K562 (cell line): ENCODE results near the gene WDR18. TPM values are rescaled to one million over a fixed set of nuclear protein-coding genes. Genes with fewer than 3 reads are reported as not detected.

Source experiments
- BRF1 ChIP-seq: IDR thresholded peaks from 3 replicates; pipeline ENCODE4 v1.6.1; 2011; ENCODE audit warnings: borderline replicate concordance, mild to moderate bottlenecking; ENCODE audit not compliant: insufficient read length; ENCODE audit errors: extremely low read depth
- ETV5 ChIP-seq: sonication (generic); formaldehyde crosslinking; IDR thresholded peaks from 2 replicates; pipeline ENCODE4 v1.4.0; 2020; ENCODE audit warnings: low read depth, mild to moderate bottlenecking, missing genetic modification reagents
- IRF2 ChIP-seq: sonication (generic); formaldehyde crosslinking; IDR thresholded peaks from 2 replicates; pipeline ENCODE4 v1.8.1; 2022; ENCODE audit warnings: mild to moderate bottlenecking, missing genetic modification reagents
- NBN ChIP-seq: fragments of 450-650 bp; IDR thresholded peaks from 2 replicates; pipeline ENCODE4 v1.6.1; 2016; ENCODE audit warnings: low read depth, mild to moderate bottlenecking
- SMARCA4 ChIP-seq: fragments of 450-650 bp; IDR thresholded peaks from 2 replicates; pipeline ENCODE4 v1.6.1; 2016
- TAF9B ChIP-seq: fragments of 450-650 bp; IDR thresholded peaks from 2 replicates; pipeline ENCODE4 v1.6.1; 2018; ENCODE audit warnings: mild to moderate bottlenecking; ENCODE audit not compliant: partially characterized antibody
- polyA plus RNA-seq, 8 experiments: library from polyadenylated mRNA; depleted of rRNA in 4 of 8; stranded (reverse) in 5 of 8; unstranded in 3 of 8; fragments of >200 nt; fragmentation: Nextera tagmentation in 2 of 8; fragmentation: Illumina TruSeq in 1 of 8; extraction: Ambion mirVana in 2 of 8; extraction: Trizol in 1 of 8; gene quantifications; 2 replicates each; pipeline versions ENCODE4 v1.2.1 to v1.2.3, GENCODE V29; 2011 to 2014; ENCODE audit warnings: inconsistent platforms in 1 of 8, missing spikeins in 1 of 8
- total RNA-seq, 7 experiments: library from RNA; depleted of rRNA in 6 of 7; stranded (reverse); fragments of >200 nt in 6 of 7; fragmentation: Illumina TruSeq in 2 of 7; extraction: Trizol in 2 of 7; gene quantifications; 2 replicates each; pipeline versions ENCODE4 v1.2.1 to v1.2.3, GENCODE V29; 2011 to 2021; ENCODE audit warnings: low replicate concordance in 1 of 7
- TF ChIP-seq, protein P1 (sequence below): fragments of 250-450 bp; sonication (Bioruptor Pico); IDR thresholded peaks from 2 replicates; pipeline ENCODE4 v1.5.0; 2020; ENCODE audit warnings: mild to moderate bottlenecking
- TF ChIP-seq, protein P2 (sequence below): sonication (generic); formaldehyde crosslinking; IDR thresholded peaks from 2 replicates; pipeline ENCODE4 v1.8.1; 2023; ENCODE audit warnings: mild to moderate bottlenecking, missing genetic modification reagents
- TF ChIP-seq, protein P3 (sequence below): fragments of 450-650 bp; IDR thresholded peaks from 2 replicates; pipeline ENCODE4 v1.7.1; 2018; ENCODE audit warnings: mild to moderate bottlenecking, low read depth; ENCODE audit not compliant: partially characterized antibody
- TF ChIP-seq, protein P4 (sequence below), 2 experiments: fragments of 450-650 bp; formaldehyde crosslinking in 1 of 2; IDR thresholded peaks; 2 replicates each; pipeline versions ENCODE4 v1.4.0 to v1.6.1; 2014 to 2020; ENCODE audit warnings: mild to moderate bottlenecking in 2 of 2, borderline replicate concordance in 1 of 2, low read depth in 1 of 2

WDR18 gene
- total and polyA plus RNA-seq, 9 of the 15 experiments (the other 6 are each of a cell fraction or from before 2014, with no cell fraction given) = 0.65 to 181 (median 30.1) TPM

DNA sequence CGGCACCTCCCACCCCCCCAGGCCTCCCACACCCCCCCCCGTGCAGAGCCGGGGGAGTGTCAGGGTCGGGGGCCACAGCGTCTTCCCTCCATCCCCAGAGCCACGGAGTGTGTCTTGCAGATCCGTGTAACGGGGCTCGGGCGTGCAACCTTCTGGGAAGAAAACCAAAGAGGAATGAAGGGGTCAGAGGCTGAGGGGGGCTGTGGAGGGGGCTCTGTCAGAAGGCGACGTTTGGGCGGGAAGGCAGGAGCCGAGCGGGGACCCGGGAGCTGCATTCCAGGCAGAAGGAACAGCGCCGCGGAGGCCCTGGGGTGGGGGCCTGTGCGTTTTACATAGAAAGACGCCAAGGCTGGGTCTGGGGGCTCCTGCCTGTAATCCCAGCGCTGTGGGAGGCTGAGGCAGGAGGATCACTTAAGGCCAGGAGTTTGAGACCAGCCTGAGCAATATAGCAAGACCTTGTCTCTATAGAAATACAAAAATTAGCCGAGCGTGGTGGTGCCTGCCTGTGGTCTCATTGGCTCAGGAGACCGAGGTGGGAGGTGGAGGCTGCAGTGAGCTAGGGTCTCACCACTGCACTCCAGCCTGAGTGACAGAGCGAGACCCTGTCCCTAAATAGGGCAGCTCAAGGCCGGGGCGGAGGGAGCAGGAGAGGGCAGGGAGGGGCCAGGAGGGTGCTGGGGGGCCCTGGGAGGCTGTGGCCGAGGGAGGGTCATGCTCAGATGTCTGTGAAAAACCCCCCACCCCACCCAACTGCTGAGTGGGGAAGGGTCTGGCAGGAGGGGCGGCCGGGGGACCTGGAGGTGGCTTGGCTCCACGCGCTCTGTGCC, 30.5 kb upstream of the WDR18 start (continued):
- TF ChIP-seq, protein P1, sequence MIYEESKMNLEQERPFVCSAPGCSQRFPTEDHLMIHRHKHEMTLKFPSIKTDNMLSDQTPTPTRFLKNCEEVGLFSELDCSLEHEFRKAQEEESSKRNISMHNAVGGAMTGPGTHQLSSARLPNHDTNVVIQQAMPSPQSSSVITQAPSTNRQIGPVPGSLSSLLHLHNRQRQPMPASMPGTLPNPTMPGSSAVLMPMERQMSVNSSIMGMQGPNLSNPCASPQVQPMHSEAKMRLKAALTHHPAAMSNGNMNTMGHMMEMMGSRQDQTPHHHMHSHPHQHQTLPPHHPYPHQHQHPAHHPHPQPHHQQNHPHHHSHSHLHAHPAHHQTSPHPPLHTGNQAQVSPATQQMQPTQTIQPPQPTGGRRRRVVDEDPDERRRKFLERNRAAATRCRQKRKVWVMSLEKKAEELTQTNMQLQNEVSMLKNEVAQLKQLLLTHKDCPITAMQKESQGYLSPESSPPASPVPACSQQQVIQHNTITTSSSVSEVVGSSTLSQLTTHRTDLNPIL (CRISPR knock-in tag) = no peak
- TF ChIP-seq IRF2 (CRISPR knock-in tag) = no peak
- TF ChIP-seq, protein P2, sequence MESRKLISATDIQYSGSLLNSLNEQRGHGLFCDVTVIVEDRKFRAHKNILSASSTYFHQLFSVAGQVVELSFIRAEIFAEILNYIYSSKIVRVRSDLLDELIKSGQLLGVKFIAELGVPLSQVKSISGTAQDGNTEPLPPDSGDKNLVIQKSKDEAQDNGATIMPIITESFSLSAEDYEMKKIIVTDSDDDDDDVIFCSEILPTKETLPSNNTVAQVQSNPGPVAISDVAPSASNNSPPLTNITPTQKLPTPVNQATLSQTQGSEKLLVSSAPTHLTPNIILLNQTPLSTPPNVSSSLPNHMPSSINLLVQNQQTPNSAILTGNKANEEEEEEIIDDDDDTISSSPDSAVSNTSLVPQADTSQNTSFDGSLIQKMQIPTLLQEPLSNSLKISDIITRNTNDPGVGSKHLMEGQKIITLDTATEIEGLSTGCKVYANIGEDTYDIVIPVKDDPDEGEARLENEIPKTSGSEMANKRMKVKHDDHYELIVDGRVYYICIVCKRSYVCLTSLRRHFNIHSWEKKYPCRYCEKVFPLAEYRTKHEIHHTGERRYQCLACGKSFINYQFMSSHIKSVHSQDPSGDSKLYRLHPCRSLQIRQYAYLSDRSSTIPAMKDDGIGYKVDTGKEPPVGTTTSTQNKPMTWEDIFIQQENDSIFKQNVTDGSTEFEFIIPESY (CRISPR knock-in tag) = no peak
- 0 out of 2 replicates have a peak, but pooled peaks have one; percentile 26 for TF ChIP-seq ETV5
- TF ChIP-seq TAF9B = no peak
- TF ChIP-seq, protein P3, sequence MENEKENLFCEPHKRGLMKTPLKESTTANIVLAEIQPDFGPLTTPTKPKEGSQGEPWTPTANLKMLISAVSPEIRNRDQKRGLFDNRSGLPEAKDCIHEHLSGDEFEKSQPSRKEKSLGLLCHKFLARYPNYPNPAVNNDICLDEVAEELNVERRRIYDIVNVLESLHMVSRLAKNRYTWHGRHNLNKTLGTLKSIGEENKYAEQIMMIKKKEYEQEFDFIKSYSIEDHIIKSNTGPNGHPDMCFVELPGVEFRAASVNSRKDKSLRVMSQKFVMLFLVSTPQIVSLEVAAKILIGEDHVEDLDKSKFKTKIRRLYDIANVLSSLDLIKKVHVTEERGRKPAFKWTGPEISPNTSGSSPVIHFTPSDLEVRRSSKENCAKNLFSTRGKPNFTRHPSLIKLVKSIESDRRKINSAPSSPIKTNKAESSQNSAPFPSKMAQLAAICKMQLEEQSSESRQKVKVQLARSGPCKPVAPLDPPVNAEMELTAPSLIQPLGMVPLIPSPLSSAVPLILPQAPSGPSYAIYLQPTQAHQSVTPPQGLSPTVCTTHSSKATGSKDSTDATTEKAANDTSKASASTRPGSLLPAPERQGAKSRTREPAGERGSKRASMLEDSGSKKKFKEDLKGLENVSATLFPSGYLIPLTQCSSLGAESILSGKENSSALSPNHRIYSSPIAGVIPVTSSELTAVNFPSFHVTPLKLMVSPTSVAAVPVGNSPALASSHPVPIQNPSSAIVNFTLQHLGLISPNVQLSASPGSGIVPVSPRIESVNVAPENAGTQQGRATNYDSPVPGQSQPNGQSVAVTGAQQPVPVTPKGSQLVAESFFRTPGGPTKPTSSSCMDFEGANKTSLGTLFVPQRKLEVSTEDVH = no peak
- TF ChIP-seq BRF1 = no peak
- TF ChIP-seq, protein P4, sequence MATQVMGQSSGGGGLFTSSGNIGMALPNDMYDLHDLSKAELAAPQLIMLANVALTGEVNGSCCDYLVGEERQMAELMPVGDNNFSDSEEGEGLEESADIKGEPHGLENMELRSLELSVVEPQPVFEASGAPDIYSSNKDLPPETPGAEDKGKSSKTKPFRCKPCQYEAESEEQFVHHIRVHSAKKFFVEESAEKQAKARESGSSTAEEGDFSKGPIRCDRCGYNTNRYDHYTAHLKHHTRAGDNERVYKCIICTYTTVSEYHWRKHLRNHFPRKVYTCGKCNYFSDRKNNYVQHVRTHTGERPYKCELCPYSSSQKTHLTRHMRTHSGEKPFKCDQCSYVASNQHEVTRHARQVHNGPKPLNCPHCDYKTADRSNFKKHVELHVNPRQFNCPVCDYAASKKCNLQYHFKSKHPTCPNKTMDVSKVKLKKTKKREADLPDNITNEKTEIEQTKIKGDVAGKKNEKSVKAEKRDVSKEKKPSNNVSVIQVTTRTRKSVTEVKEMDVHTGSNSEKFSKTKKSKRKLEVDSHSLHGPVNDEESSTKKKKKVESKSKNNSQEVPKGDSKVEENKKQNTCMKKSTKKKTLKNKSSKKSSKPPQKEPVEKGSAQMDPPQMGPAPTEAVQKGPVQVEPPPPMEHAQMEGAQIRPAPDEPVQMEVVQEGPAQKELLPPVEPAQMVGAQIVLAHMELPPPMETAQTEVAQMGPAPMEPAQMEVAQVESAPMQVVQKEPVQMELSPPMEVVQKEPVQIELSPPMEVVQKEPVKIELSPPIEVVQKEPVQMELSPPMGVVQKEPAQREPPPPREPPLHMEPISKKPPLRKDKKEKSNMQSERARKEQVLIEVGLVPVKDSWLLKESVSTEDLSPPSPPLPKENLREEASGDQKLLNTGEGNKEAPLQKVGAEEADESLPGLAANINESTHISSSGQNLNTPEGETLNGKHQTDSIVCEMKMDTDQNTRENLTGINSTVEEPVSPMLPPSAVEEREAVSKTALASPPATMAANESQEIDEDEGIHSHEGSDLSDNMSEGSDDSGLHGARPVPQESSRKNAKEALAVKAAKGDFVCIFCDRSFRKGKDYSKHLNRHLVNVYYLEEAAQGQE (IDR thresholded peaks at IDR 0.05; ENCODE audit: borderline replicate concordance) = no peak
- TF ChIP-seq, protein P4 (CRISPR knock-in tag; IDR thresholded peaks at IDR 0.05; ENCODE audit: low read depth) = no peak
- no peak for TF ChIP-seq NBN
- TF ChIP-seq SMARCA4 = 0 out of 2 replicates have a peak, but pooled peaks have one; percentile 8
